HG02678 (cell line): ENCODE data around the gene ELFN1.

Experiments
- ATAC-seq: cut with Tn5 transposase; IDR thresholded peaks from one replicate; pipeline ENCODE4 v1.9.1; 2021; ENCODE audit warnings: mild to moderate bottlenecking, moderate library complexity; ENCODE audit not compliant: unreplicated experiment

ELFN1 gene

DNA sequence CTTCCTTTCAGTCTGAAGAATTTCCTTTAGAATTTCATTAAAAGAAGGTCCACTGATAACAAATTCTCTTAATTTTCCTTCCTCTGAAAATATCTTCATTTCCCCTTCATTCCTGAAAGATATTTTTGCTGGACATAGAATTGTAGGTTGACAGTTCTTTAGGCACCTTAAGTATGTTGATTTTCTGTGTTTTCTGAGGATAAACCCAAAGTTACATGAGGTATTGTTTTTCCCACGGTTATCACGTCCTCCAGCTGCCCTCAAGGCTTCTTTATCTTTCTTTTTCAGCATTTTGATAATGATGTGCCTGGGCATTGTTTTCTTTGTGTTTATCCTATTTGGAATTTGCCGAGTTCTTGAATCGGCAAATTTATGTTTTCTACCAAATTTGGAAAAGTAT, 105.3 kb downstream of the ELFN1 start:
- no peak for ATAC-seq

DNA sequence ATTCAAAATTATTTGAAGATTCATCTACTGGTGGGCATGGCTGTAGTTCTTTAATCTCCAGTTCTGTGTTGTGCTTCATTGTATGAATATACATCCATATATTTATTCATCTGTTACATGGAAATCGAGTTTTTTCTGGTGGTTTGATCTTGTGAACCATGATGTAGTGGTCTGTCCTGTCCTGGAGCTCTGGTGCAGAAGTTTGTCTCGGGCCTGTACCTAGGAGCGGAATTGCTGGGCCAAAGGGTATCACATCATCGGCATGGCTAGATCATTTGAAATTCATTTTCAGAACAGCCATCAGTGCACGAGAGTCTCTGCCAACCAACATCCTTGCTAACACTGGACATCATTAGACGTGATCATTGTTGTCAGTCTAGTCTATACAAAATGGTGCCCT, 107.0 kb downstream of the ELFN1 start:
- ATAC-seq, result no peak

DNA sequence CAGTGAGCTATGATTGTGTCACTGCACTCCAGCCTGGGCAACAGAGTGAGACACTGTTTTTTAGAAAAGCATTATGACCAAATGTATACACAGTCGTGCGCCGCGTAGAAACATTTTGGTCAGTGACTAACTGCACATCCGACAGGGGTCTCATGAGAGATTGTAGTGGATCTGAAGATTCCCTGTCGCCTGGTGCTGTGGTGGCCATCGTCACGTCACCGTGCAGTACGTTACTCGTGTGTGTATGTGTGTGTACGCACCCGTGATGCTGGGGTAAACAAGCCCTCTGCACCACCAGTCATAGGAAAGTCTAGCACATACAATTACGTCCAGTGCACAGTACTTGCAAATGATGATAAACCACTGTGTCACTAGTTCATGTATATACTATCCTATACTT, 109.4 kb downstream of the ELFN1 start:
- no peak for ATAC-seq

DNA sequence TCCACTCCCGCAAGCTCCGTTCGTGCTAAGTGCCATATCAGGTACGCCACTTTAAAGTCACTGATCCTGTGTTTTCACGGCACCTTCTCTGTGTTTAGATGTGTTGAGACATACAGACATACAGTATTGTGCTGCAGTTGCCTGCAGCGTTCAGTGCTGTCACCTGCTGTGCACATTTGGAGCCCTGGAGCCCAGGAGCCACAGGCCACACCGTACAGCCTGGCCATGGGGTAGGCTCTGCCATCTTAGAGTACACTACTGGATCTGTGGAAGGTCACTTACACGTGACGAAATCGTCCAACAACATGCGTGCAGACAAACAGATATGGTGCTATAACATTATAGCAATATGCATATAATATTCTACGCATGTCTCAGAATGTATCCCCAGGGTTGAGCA, 111.3 kb downstream of the ELFN1 start:
- ATAC-seq, result no peak

DNA sequence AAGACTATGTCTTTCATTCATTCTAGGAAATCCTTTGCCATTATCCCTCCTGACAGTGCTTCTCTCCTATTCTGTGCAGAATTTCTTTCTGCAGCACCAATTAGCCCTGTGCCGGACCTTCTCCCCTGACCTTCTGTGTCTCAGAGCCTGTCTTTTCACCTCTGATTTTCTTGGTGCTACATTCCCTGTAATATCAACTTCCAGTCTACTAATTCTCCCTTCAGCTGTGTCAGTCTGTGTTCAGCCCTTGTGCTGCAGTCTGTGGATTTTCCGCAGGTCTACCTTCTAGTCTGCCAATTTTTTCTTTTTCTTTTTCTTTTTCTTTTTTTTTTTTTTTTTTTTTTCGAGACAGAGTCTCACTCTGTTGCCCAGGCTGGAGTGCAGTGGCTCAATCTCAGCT, 115.8 kb downstream of the ELFN1 start:
- no peak for ATAC-seq

DNA sequence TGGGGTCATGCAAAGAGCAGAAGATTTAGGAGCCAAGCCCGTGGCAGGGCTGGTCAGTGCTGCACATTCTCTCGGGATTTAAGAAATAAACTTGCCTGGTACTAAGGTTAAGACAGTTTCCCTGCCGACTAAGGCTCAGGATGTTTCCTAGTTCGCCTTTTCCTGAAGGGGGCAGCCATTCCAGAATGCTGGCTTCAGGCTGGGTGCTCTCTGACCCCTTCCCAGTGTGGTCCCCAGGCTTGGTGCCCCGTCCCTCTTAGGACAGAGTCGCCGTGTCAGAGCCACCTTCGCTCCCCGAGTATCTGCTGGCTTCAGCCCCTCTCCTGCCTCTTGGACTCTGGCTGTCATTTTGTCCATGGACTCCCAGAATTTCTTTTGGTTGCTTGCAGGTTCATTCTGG, 117.2 kb downstream of the ELFN1 start:
- no peak for ATAC-seq

DNA sequence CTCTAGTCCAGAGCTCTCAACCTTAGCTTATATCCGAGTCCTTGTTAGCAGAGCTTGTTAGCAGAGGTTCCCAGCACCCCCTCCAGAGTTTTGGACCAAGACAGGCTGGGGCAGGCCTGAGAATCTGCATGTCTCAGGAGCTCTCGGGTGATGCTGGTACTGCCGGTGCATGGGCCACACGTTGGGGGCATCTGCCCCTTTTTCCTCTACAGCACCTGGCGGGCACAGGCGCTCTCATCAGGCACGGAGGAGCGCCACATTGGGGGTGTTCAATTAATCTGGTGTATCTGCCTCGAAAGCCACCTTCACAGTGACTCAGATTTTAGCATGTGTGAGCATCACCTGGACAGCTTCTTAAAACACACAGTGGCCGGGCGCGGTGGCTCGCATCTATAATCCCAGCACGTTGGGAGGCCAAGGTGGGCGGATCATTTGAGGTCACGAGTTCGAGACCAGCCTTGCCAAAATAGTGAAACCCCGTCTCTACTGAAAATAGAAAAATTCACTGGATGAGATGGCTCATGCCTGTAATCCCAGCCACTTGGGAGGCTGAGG, 117.7 kb downstream of the ELFN1 start:
- no peak for ATAC-seq

DNA sequence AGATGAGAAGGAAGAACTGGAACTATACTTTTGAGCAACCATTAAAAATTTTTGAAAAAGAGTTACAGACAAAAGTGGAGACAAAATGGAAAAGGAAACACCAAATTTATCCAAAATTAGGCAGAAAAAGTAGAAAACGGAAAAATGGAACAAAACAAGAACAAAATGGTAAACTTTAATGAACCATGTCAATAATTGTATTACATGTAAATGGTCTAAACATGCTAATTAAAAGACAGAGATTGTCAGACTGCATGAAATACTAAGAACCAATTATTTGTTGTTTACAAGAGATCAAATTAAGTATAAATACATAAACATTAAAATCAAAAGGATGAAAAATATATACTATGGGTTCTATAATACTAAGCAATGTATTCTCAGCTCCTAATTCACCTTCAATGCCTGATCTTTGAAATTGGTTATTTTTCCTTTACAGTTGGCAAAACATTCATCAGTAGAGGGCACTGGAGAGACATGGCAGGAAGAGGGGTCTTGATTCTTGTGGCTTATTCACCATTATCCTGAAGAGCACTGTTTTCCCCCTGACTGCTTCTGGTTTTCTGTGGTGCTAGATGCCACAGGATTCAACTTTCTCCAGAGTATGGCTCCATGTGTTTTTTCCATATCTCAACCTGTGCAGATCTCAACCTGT, 124.9 kb downstream of the ELFN1 start:
- ATAC-seq, result no peak
